HG03060 (cell line): ENCODE measurements around the gene SGF29.
"Not testable (repeated sequence)": the region's sequence is repeated elsewhere in the genome, so short reads cannot be mapped to it uniquely, and the experiment has no call there.

Experiments used
- ATAC-seq: cut with Tn5 transposase; IDR thresholded peaks from one replicate; pipeline ENCODE4 v1.9.1; 2021; ENCODE audit warnings: low read depth, moderate number of reproducible peaks; ENCODE audit not compliant: unreplicated experiment

The SGF29 gene

DNA sequence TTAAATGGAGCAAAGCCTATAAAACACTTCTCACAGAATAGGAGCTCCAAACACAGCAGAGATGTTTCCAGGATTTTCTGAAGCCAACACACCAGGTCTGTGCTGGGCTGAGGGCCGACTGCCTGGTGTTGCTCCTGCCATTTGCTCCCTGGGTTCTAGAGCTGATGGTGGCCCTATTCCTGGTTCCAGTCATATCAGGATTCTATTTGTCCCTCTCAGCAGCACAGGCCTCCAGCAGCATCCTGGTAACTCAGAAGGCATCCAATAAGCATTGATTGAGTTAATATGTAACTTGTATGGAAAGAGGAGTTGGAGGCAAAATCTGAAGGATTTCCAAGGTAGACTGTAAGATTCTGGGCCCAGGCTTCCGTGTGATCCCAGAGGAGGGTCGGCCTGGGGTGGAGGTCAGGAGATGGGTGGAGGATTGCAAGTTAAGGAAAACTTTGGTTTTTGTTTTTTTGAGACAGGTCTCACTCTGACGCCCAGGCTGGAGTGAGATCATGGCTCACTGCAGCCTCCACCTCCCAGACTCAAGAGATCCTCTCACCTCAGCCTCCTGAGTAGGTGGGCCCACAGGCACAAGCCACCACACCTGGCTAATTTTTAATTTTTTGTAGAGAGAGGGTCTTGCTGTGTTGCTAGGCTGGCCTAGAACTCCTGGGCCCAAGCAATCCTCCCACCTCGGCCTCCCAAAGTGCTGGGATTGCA is 20.6 kb upstream of the SGF29 start:
- no peak for ATAC-seq

DNA sequence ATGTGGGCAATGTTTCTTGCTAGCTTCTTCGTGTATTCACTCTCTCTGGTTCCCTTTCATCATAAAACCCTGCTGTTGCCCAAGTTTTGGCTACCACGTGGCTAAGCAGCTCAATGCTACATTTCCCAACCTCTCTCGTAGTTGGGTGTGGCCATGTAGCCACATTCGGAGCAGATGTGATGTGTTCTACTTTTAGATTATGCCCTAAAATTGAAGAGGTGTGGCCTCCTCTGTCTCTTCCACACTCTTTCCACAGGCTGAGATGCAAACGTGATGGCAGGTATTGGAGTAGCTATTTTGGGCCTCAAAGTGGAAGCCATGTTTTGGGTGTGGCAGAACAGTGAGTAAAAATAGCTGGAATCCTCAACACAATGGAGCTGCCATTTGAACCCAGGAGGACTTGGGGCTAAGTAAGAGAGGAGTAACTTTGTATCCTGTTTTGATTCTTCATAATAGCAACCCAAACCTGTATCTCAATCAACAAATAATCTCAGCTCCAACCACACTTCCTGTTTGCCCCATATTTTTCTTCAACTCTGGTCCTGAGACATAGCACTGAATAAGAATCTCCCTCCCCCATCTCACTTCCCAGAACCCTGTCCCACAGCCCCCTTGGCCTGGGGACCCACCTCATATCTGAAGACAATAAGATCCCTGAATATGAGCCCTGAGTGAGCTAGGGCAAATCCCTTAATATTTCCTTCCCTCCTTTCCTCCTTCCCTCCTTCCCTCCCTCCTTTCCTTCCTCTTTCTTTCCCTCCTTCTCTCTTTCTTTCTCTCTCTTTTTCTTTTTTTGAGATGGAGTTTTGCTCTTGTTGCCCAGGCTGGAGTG is 19.0 kb upstream of the SGF29 start:
- no peak for ATAC-seq

- ATAC-seq: no peak
These were observed 16.6 kb upstream of the SGF29 start for GRCh38 chr16:28537076-28537475.

DNA sequence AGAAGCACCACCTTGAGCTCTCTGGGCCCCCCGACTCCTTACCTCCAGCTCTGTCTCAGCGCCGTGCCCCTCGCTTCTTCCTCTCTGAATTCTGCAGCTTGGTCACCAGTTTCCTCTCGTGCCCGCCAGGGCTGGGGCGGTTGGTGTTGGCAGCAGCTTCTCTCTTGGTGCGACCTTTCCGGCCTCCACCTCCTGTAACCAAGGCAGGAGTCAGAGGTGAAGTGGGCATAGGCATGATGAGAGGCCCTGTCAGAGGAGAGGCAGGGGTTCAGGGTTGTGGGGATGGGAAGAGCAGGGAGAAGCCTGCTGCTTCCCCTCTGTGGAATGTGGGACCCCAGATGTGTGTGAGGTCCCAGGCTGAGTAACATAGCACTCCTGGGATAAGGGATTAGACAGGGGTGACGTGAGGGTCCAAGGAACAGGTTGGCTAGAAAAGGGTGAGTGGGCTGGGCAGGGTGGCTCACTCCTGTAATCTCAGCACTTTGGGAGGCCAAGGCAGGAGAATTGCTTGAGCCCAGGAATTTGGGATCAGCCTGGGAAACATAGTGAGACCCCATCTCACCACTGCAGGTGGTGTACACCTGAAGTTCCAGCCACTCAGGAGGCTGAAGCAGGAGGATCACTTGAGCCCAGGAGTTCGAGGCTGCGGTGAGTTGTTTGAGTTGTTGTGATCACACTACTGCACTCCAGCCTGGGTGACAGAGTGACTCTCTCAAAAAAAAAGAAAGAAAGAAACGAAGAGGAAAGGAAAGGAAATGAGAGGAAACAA is 15.6 kb upstream of the SGF29 start:
- ATAC-seq: no peak

DNA sequence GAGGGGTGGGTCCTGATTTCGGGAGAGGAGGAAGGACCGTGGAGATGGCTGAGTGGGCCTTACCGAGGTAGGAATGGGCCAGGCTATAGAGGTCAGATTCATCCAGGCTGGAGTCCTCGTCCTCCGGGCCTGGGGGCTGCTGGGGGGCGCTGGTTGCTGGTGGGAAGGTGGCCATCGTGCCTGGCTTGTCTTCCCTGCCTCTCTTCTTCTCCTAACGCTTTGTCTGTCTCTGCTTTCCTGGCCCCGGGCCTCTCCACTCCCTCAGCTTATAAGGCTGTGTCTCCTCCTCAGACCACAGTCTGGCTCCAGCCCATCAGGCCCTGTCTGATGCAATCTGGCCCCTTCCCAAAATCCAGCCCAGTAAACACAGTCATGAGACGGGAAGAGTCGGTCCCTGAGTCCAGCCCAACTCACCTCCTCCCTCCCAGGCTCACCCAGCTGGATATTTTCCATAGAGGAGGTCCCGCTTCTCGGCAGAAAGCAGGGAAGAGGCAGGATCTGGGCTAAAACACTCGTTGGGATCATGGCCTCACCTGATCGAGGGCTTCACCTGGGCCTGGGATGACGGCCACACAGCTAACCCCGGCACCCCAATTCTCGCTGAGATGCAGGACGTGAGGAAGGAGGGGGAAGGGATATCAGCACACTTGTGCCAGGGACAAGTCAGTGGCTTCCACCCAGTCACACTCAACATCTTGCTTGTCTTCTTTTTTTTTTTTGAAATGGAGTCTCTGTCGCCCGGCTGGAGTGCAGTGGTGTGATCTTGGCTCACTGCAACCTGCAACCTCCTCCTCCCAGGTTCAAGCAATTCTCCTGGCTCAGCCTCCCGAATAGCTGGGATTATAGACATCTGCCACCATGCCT is 14.8 kb upstream of the SGF29 start, which contains the start of gene NUPR1:
Gene NUPR1, minus strand, starts transcription at position 242 of the 864 bp plus-strand sequence. Its CDS starts 67 bp downstream, at position 175.
- no peak for ATAC-seq

GRCh38 chr16:28540346-28540745 is 13.4 kb upstream of the SGF29 start:
- no peak for ATAC-seq

DNA sequence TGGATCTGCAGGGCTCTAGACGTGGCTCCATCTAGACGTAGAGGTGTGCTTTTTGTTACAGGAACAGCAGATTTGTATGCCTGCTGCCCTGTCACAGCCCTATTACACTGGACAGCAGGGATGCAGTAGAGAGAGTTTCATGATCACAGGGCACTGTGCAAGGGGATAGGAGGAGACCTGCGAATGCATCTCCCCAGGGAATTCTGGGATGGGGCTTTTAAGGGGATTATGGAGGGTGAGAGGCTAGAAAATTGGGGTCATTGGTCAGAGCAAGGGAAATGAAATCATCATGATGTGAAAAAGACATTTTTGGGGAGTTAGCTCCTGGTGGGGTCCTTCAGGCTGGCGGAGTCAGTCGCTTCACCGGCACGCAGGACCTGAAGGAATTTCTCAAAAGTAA is 11.1 kb upstream of the SGF29 start:
- no peak for ATAC-seq

GRCh38 chr16:28543072-28543471 is 10.6 kb upstream of the SGF29 start:
- no peak for ATAC-seq

DNA sequence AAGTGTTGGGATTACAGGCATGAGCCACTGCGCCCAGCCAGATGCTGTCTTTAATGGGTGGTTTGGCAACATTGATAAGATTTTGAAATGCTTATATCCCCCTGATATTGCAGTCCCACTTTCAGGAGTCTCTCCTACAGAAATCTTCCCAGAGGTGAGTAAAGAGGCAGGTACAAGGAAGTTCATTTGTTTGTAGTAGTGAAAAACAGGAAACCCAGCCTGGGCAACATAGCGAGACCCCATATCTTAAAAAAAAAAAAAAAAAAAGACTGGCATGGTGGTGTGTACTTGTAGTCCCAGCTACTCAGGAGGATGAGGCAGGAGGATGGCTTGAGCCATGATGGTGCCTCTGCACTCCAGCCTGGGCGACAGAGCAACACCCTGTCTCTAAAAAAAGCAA is 8.7 kb upstream of the SGF29 start:
- ATAC-seq: no peak

DNA sequence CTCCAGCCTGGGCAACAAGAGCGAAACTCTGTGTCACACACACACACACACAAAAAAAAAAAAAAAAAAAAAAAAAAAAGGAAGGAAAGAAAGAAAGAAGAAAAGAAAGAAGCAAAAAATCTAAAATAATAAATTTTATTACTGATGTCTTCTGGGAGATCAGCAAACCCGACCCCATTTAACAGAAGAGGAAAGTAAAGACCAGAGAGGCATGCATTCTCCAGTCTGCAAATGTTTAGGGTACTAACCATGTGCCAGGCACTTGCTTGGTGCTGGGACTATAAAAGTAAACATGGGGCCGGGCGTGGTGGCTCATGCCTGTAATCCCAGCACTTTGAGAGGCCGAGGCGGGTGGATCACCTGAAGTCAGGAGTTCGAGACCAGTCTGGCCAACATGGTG is 7.8 kb upstream of the SGF29 start:
- ATAC-seq: not testable (repeated sequence)

GRCh38 chr16:28546626-28547025 is 7.1 kb upstream of the SGF29 start:
- ATAC-seq: no peak

GRCh38 chr16:28548306-28548802 is 5.4 kb upstream of the SGF29 start:
- ATAC-seq: no peak

- no peak for ATAC-seq
These were observed 4.3 kb upstream of the SGF29 start for GRCh38 chr16:28549301-28549899.

- no peak for ATAC-seq
These were observed 1.1 kb downstream of the SGF29 start for GRCh38 chr16:28554634-28555423.

- ATAC-seq: no peak
These were observed 1.8 kb downstream of the SGF29 start for GRCh38 chr16:28555561-28555960.

DNA sequence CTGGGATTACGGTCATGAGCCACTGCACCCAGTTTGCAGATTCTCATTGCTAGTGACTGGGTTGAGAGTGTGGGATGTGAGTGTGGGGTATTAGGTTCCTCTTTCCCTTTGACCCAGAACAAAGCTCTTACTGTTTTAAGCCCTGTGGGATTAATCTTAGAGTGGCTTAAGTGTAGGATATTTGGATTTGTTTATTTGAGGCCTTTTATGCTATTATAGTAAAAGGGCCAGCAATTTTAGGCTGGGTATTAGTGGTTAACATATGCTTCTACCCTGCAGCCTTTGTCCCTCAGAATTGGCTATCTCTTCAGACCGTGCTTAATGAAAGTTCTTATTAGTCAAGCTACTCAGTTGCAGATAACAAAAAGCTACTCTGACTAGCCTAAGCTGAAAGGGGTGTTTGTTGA is 3.2 kb downstream of the SGF29 start:
- ATAC-seq: no peak

- no peak for ATAC-seq
These were observed 4.7 kb downstream of the SGF29 start for GRCh38 chr16:28558456-28558855.

DNA sequence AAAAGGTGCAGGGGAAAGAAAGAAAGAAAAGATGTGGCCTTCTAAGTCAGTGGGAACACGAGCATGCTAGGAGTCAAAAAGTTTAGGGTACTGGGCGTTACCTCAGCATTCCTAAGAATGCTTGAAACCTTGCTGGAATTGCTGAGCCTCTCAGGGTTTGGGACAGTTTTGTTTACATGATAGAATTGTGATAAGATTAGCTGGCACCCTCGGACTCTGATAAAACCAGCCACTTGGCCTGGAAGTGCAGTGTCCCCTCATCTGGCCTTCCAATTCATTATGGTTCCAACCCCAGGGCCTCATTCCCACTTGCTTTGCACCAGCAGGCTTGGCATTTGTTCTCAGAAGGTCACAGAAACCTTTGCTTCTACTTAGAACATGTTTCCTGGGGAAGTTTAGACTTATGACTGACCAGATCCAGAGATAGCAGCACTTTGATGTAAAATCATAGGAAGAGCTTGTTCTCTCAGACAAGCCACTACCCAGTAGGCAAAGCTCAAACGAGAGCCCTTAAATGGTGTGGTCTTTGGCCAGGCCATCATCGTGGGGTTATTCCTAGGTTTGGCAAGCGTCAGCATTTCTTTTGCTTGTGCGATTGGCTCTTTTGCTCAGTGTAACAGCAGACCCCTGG is 8.0 kb downstream of the SGF29 start:
- no peak for ATAC-seq
